Stimulated activated CD4-positive, alpha-beta T cell treated with anti-CD3 and anti-CD28 coated beads, Interleukin-1b, Interleukin-23, amount 100 ng/mL, for 24 hours (primary cell): ENCODE measurements around the gene CLCA1.

Experiments used
- DNase-seq, 4 experiments: peaks; one replicate each; pipeline ENCODE4 v3.0.0-alpha.2; 2020; ENCODE audit warnings: low read depth in 4 of 4, low spot score in 1 of 4

CLCA1 gene, protein sequence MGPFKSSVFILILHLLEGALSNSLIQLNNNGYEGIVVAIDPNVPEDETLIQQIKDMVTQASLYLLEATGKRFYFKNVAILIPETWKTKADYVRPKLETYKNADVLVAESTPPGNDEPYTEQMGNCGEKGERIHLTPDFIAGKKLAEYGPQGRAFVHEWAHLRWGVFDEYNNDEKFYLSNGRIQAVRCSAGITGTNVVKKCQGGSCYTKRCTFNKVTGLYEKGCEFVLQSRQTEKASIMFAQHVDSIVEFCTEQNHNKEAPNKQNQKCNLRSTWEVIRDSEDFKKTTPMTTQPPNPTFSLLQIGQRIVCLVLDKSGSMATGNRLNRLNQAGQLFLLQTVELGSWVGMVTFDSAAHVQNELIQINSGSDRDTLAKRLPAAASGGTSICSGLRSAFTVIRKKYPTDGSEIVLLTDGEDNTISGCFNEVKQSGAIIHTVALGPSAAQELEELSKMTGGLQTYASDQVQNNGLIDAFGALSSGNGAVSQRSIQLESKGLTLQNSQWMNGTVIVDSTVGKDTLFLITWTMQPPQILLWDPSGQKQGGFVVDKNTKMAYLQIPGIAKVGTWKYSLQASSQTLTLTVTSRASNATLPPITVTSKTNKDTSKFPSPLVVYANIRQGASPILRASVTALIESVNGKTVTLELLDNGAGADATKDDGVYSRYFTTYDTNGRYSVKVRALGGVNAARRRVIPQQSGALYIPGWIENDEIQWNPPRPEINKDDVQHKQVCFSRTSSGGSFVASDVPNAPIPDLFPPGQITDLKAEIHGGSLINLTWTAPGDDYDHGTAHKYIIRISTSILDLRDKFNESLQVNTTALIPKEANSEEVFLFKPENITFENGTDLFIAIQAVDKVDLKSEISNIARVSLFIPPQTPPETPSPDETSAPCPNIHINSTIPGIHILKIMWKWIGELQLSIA

DNA sequence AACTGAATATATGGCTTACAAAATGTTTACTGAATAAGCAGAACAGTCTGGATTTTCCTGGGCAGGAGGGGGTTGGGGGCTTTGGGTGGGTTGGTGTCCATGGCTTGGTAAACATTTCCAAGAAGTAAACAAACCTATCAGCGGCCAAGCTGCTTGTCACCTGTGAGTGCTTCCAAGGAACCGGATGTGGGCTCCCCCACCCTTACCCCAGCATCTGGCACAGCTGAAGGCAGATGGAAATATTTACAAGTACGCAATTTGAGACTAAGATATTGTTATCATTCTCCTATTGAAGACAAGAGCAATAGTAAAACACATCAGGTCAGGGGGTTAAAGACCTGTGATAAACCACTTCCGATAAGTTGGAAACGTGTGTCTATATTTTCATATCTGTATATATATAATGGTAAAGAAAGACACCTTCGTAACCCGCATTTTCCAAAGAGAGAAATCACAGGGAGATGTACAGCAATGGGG is at the start of gene CLCA1:
CLCA1 (plus strand) TSS at position 427 of the 477 bp plus-strand sequence; CDS start at position 472, 45 bp downstream.
- DNase-seq, result no peak

DNA sequence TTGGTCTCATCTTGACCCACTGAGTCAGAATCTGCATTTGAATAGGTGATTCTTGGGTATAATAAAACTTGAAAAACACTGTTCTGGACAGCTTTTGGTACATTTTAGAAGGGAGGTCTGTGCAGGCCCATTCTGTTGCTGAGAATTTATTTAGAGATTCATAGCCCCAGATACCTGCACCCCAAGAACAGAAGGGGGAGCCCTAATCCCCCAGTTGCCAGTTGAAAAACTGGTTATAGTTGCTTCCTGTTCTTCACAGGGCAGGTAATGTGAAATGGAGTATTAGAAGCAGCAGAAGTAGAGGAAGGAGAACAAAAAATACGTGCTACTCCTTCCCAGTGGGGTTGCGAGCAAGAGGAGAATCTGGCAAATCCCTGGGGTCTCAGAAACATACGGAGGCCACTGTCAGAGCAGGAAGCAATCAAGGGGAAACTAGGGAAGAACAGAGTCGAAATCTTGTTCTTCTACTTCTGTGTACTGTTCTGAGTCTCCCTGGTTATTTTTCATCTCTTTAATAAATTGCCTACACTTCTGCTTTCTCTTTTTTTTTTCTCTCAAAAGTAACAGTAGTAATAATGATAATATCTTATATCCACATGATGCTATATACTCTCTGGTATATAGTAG is 49.3 kb upstream of the CLCA1 start:
- DNase-seq, result no peak

DNA sequence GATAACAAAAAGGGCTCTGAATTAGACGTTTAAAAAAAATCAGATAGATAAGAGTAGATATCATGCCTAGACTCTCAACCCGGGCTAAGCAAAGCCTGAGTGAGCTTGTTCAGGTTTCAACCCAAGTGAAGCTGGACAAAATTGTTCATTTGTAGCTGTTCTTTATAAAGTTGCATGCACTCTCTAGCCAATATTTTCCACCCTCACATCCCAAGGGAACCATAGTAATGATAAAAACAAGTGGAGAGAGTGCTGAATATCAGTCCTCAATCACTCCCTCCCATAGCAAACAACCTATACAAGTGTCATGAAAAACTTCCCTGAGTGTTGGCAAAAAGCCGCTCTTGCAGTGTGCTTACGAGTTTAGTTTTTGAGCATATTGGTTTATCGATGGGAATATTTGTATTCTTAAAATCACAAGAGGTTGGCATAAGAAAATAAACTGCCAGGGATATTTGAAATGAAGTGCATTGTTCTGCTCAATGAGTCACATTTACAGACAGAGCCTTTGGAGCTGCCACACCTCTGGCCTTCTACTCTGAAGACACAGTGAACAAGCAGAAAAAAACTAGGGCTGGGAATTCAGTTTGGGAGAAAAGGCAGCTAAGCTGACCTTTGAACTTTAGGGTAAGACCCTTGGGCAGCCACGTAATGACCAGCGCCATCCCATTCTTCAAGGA is 47.0 kb upstream of the CLCA1 start:
- no peak for DNase-seq

DNA sequence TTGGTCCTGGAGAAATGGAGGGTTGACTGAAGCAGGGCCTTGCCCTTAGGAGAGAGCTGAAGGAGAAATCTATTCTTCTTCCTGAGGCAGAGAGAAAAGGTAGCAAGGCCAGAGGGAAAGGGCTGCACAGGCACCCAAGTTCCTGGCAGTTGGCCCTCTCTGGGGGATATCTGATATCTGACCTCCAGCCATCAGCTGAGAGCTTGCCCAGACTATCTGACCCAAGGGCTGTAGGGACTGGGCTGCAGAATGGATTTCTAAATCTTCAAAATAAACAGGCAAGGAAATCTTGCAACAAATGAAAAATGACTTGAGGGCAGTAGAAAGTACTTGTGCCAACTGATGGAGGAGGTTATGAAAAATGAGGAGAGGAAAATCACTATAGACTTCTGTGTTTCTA is 45.3 kb upstream of the CLCA1 start:
- DNase-seq, result no peak

DNA sequence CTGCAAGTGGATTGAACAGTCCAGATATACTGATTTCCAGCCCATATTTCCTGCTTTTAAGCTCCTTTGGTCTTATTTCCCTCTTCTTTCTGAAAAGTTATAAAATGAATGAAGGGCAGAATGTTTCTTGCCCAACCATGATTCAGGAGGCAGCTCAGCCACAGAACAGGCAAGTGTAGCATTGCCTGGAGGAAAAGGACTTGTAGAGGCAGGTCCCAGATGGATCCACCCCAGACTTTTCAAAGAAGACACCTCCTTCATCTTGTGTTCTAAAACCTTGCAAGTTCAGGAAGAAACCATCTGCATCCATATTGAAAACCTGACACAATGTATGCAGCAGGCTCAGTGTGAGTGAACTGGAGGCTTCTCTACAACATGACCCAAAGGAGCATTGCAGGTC is 44.9 kb upstream of the CLCA1 start, which contains the start of gene CLCA2:
CLCA2 (plus strand) TSS at position 299 of the 400 bp plus-strand sequence; CDS start at position 376, 77 bp downstream.
- no peak for DNase-seq

DNA sequence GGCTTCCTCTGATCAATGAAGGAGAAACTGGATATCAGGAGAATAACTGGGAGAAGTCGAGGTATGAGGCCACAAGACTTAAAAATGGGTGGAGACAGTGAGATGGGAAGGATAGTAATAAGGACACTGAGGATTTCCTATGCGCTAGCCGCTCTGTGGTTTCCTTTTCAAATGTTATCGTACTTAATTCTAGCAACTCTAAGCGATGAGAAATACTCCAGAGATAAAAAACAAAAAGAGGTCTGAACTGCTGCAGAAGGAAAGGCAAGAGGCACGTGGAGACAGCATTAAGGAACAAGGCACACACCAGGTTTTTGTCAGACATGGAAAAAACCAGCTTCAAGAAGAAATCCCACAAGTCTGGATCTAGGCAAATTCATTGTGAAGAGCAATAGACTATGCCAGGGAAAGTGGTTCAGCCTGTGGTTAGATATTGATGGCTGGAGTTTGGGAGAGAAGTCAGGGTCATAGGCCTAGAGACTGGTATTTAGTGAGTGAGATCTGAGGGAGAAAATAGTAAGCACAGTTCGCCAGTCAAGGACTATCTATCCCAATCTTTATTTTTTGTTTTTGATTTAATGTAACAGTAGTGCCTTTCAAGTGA is 39.5 kb upstream of the CLCA1 start:
- no peak for DNase-seq

DNA sequence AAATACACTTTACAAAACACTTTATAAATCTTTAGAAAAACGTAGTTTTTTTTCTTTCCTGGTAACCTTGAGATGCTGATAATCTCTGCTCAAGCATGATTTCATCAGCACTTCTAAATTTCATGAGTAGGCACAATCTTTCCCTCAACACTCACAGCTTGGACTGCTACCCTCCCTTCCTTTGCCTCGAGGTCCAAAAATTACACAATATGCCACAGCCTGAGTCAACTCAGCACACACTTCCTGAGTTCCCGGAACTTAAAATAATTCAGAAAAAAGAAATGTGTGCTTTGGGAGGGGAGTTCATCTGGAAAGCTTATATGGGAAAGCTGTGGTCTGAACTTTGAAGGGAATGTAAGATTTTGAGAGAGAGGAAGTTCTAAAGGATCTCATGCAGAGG is 38.9 kb upstream of the CLCA1 start:
- DNase-seq, result no peak

DNA sequence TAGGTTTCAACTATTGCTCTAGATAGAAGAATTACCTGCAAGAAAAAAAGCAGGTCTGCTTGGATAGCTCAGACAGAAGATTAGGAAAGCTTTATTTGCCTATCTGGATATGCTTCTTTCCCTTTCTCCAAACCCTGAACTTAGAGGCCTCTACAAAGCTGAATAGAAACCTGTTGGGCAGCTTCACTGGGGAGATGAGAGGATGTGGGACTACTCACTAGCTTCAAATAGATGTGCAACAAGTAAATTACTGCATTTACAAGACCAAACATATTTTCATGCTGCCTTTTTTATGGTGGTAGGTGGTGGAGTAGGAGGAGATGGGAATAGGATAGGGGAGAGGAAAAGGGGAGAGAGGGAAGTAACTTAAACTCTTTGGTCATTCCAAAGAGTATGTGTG is 38.4 kb upstream of the CLCA1 start:
- no peak for DNase-seq

DNA sequence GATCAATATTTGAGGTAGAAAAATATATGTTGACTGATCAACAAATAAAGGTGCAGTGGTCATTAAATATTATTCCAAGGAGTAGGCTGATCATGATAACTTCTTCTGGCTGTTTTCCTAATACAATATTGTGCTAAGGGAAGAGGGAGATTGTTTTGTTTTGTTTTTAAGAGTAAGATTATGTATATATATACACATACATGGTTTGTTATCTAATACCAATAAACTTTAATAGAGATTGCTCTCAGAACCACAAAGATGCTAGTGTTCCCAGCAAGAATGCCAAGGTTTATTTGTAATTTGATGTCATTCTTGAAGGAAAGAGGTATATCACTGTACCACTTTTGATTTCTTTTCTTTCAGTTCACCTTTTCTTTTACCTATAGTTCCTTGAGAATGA is 34.7 kb upstream of the CLCA1 start:
- DNase-seq, result no peak

DNA sequence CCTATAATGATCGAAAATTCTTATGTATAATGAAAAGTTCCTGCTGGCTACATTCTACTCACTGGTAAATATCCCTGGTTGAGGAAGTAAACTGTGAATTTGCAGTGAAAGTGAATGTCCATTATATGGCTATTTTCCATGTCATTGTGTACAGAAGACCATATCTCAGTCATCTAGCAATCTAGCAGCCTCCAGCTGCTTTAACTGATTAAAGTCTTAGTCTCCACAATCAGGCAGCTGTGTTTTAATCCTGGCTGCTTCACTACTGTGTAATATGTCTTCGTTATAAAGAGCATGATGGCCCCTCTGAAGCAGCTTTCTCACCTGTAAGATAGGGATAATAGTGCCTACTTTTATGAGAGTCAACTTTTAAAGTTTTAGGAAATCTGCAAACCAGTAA is 33.4 kb upstream of the CLCA1 start:
- no peak for DNase-seq

DNA sequence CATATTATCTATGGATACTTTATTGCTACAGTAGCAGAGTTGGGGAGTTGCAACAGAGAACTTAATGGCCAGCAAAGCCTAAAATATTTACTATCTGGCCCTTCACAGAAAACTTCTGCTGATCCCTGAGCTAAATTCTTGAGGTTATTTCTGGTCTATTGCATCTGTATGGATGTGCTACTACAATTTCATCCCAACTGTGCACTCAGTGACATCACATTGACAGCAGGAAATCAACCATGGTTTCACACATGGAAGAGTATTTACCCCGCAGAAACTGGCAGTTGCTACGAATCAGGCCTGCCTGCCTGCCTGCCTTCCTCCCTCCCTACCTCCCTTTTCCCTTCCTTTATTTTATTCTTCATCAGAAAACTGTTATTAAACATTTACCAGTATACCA is 32.7 kb upstream of the CLCA1 start:
- no peak for DNase-seq

DNA sequence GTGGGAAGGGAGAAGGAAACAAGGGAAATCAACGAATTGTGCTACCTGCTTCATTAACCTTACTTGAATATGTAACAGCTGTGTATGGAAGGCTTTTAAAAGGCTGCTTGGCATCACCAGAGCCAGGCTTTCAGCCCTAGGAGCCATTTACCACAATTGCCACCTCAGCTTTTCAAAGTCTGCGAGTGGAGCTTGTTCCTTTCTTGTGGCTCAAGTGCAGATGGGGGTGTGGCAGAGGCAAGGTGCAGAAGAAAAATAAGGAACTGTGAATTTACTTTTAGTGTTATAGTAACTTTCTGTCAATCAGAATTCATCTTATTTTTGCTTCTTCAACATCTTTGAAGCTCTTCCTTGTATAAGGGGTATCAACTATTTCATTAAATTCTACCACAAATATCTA is 27.1 kb upstream of the CLCA1 start:
- no peak for DNase-seq

DNA sequence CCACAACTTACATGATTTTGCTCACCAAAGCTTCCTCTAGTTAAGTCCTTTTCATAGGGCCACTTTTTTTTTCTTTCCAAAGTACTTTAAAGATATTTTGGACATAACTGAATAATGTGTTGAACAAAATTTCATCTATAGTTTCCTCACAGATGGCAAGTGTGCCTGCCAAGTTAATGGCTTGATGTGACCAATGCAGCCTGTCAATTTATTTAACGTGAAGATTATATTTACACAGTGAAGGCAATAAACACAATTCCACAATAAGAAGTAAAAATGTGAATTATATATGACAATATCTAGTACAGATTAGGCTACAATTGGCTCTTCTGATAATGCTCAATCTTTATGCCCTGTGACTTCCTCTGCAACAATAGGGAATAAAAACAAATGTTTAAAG is 26.7 kb upstream of the CLCA1 start:
- DNase-seq, result no peak

DNA sequence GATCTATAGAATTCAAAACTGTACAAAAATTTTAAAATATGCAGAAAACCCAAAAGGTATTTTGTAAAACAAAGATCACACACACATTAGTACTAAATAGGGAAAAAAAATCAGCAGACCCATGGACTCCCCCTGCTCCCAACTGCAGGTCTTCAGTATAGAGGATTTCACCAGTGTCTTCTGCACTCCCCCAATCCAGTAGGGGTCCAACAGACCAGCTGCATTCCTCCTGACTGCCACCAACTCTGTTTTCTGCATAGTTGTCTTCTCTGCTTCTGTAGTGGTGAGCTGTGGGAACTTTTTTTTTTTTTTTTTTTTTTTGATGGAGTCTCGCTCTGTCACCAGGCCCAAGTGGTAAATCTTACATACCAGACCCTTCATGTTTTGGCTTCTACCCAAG is 22.8 kb upstream of the CLCA1 start:
- no peak for DNase-seq

DNA sequence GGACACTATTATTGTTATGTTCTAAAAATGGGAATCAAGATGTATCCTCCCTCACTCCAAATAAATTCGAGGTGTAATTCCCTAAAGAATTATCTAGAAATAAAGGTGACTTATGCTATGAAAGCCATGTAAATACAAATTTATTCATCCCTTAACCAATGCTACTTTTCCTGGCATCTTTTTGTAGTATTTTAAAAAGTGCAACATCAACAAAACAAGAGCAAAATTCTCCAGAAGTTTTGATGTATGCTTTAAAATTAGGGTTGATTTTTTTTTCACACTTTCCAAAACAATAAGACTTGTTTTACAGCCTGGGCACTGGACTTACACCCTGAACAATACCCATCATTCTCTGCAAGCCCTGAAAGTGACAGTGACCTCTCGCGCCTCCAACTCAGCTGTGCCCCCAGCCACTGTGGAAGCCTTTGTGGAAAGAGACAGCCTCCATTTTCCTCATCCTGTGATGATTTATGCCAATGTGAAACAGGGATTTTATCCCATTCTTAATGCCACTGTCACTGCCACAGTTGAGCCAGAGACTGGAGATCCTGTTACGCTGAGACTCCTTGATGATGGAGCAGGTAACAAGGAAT is 21.4 kb upstream of the CLCA1 start:
- DNase-seq, result no peak

DNA sequence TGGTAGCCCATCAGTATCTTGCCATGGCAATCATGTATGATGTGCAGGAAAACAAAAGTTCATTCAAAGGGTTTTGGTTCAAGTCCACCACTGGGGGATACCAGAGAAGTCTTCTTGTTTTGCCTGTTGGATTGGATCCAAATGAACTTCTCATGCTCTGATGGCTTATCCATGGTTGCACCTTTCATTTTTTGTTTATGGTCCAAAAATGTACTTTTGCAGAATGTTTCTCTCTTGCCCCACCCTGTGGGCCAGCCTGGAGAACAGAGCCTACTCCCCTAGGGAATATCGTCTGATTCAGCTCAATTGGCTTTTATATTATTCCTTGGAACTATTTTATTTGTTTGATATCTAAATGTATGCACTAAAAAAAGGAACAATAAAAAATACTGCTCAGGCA is 20.1 kb upstream of the CLCA1 start:
- no peak for DNase-seq

DNA sequence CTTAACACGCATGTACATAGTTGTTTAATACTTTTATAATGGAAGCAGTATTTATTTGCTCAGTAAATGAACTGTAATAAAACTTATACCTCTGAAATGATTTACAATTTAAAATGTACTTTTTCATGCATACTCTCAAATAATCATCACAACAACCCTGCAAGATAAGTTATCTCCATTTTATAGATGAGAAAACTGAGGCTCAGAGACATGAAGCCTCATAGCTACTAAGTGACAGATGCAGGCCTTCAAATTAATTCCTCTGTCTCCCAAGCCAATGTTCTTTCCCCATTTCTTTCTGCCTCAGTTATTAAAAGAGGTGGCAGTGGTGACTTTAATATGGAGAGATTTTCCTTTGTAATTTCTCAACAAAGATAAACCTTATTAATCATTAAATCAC is 19.6 kb upstream of the CLCA1 start:
- DNase-seq, result no peak

DNA sequence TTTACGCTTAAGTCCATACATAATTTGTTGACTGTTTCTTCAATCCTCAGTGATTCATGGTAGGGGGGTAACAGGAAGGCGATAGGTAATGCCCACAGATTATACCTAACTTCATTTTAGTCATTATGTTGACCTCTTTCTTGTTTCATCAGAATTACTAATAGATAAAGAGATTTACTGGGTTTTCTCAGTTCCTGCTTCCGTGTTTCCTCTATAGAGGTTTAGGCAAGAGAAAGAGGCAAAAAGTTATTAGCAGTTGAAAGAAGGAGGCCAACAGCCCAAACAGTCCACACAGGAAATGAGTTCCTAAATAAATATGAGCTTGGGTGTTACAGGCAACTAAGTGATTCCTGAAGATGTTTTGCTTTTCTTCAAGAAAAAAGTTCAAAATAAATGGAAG is 17.9 kb upstream of the CLCA1 start:
- DNase-seq, result no peak

DNA sequence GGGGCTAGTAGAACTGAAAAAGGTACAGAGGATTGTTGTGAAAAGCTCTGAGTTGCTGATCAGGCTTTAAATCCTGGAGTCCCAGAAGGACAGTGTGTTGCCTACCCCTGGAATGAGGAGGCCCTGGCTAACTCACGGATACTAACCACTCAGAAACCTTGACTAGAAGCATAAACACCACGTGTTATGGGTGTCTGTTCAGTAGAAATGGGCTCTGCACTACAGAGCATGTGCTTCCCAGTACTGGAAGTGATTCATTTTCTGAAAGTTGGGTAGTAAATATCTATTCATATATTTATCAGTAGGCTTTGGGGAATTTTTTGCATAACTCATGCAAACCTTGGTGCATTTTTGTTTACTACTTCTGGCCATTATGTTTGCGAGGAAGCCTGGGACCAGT is 15.1 kb upstream of the CLCA1 start:
- no peak for DNase-seq

DNA sequence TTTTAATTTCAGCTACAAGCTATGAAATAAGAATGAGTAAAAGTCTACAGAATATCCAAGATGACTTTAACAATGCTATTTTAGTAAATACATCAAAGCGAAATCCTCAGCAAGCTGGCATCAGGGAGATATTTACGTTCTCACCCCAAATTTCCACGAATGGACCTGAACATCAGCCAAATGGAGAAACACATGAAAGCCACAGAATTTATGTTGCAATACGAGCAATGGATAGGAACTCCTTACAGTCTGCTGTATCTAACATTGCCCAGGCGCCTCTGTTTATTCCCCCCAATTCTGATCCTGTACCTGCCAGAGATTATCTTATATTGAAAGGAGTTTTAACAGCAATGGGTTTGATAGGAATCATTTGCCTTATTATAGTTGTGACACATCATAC is 13.7 kb upstream of the CLCA1 start:
- DNase-seq, result no peak
